HG03135 (cell line): ENCODE results near the gene OR51F2.
"Not testable (repeated sequence)": the region's sequence is repeated elsewhere in the genome, so short reads cannot be mapped to it uniquely, and the experiment has no call there.

Experiments used
- ATAC-seq: cut with Tn5 transposase; IDR thresholded peaks from one replicate; pipeline ENCODE4 v1.9.1; 2021; ENCODE audit warnings: mild to moderate bottlenecking, moderate library complexity; ENCODE audit not compliant: unreplicated experiment

The OR51F2 gene, protein sequence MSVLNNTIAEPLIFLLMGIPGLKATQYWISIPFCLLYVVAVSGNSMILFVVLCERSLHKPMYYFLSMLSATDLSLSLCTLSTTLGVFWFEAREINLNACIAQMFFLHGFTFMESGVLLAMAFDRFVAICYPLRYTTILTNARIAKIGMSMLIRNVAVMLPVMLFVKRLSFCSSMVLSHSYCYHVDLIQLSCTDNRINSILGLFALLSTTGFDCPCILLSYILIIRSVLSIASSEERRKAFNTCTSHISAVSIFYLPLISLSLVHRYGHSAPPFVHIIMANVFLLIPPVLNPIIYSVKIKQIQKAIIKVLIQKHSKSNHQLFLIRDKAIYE

GRCh38 chr11:4821021-4821420 is at the start of gene OR51F2:
Gene OR51F2, plus strand, starts transcription at chr11:4821321. Its CDS starts 101 bp downstream, at chr11:4821422.
- no peak for ATAC-seq

DNA sequence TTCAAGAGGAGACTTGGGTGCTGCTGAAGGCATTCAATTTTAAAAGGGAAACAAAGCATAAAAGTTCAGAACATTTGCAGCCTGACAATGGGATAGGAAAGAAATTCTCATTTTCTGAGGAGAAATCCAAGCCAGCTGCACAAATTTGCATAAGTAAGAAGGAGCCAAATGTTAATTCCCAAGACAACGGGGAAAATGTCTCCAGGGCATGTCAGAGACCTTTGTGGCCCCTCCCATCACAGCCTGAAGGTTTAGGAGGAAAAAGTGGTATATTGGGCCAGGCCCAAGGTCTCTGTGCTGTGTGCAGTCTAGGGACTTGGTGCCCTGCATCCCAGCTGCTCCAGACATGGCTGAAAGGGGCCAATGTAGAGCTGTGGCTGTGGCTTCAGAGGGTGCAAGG is 38.7 kb upstream of the OR51F2 start:
- no peak for ATAC-seq

GRCh38 chr11:4797206-4797605 is 23.9 kb upstream of the OR51F2 start:
- no peak for ATAC-seq

DNA sequence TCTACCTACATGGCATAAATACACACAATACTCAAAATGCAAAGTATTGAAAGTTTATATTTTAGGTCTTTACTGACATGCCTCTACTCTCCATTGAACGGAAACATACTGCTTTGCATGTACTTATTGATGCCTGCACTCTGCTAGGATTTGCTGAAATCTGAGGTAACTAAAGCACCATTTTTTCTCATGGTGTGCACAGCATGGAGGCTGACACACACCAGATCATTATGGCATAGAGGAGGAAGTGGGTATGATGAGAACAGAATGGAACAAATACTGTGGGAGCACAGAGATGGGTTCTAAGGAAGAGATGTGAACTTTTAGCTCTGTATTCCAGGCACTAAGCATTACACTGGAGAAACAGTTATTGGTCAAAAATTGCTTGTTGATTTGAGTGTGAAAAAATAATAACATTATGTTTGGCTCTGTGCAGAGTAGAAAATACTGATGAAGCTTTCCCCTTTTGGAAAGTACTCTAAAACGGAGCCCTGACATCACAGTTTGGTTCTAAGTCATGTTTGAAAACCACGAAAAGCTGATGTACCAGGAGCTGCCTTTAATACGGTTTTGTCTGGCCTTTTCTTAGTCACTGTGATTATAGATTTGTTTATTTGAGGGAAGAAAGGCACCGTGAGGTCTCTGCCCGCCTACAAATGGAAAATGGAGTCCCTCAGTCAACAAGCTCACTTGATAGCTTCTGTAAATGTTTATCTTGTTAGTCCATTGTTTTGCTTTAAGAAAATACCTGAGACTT is 22.5 kb upstream of the OR51F2 start:
- no peak for ATAC-seq

DNA sequence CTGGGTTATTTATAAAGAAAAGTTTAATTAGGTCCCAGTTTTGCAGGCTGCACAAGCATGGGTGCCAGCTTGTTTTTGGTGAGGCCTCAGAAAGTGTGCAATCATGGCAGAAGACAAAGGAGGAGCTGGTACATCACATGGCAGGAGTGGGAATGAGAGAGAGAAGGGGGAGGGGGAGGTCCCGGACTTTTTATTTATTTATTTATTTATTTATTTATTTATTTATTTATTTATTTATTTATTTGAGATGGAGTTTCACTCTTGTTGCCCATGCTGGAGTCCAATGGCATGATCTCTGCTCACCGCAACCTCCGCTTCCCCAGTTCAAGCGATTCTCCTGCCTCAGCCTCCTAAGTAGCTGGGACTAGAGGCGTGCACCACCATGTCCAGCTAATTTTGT is 19.8 kb upstream of the OR51F2 start:
- not testable (repeated sequence) for ATAC-seq

GRCh38 chr11:4804280-4804679 is 16.8 kb upstream of the OR51F2 start, which contains the start of gene OR52R1:
Gene OR52R1, minus strand, starts transcription at chr11:4804380. Its CDS starts 0 bp downstream, at chr11:4804380.
- ATAC-seq: no peak

- no peak for ATAC-seq
Observed at GRCh38 chr11:4808476-4808875, 12.6 kb upstream of the OR51F2 start.

DNA sequence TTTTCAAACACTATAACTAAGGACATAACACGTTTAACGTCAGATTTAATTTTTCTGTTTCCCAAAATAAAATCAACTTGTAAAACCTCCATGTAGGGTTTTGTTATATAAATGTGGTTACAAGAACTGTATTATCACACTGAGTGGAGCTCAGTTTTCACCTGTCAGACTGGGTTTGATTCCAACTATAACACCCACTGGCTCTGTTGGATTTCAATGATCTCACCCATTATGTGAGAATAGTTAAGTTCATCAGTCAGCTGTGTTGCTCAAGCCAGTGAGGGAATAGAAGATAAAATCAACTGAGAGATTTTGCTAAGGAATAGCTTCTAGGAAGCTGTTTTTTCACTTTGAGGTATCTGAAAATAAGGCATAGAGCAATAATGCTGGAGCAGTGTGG is 11.9 kb upstream of the OR51F2 start:
- ATAC-seq: no peak

DNA sequence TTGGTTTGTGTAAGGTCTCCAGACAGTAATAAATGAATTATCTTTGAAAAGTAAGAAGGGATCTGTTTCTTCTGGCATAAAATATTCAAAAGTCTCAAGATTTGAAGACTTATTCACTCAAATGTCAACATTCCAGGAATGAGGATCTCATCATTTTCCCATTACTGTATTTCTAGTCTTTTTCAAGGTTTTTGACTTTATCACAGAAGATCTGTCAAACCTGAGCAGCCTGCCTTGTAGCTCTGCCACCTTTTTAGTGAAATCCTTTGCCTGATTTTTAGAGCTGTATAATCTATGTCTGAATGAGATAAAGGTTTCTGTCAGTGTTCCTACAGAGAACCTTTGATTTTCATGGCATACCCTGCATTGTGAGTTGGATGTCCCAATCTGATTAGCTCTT is 4.0 kb downstream of the OR51F2 start:
- no peak for ATAC-seq

DNA sequence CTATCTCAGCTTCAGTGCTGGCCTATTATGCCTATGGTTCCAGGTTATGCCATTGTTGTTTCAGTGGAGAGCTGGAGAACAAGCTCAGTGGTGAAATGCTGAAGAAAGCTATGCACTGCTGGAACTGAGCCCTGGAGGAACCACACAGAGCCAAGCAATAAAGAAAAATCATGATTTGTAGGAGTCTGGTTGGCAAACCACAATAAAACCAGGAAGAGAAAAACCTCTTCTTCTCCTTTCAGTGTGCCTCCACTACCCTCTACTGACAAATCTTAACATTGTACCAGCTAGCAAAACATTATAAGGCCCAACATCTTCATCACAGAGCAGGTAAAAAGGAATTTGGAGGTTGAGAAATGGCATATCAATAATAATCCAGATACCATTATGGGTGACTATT is 5.3 kb downstream of the OR51F2 start:
- no peak for ATAC-seq

DNA sequence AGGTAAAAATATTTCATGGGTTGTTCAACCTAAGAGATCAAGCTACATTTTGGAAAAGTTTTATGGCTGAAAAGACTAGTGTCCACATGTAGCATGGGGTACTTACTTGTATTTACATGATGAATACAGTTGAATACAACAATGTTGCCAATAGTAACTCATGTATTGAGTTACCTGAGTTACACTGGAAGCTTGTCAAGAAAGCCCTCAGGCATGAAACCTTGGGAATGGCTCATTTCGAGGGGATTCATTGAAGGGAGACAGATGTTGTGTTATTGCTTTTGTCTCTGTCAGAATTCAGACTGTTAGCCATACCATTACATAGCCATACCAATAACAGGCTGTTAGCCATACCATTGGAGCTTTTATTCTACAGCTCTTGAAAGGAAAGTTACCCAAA is 9.2 kb downstream of the OR51F2 start:
- no peak for ATAC-seq

DNA sequence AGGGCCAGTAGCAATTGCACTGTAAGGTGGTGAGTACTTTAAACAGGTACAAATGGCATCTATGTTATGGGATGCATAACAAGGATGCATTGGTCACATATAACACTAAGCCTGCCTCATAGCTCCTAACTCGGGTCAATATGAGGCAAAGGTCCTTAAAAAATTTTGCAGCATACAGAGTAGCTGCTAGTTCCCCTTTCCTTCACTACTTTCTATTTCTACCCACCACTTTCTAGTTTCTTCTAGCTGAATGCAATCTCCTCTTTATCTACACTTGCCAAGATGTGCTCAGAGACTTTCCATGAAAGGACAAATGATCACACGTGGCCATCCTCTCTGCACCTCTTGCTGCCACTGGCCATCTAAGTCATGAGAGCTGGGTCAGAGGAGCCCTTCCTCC is 9.8 kb downstream of the OR51F2 start:
- ATAC-seq: no peak

- ATAC-seq: no peak
Observed at GRCh38 chr11:4839851-4840549, 18.9 kb downstream of the OR51F2 start.

- ATAC-seq: no peak
Observed at GRCh38 chr11:4848908-4849532, 27.9 kb downstream of the OR51F2 start, which contains the start of gene OR51S1. Gene OR51S1, minus strand, starts transcription at chr11:4849208. Its CDS starts 0 bp downstream, at chr11:4849208.

- no peak for ATAC-seq
Observed at GRCh38 chr11:4851033-4851432, 29.9 kb downstream of the OR51F2 start.

DNA sequence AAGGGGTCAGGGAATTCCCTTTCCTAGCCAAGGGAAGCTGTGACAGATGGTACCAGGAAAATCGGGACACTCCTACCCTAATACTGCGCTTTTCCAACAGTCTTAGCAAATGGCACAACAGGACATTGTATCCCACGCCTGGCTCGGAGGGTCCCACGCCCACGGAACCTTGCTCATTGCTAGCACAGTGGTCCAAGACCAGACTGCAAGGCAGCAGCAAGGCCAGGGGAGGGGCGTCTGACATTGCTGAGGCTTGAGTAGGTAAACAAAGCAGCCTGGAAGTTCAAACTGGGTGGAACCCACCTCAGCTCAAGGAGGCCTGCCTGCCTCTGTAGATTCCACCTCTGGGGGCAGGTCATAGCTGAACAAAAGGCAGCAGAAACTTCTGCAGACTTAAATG is 33.2 kb downstream of the OR51F2 start:
- not testable (repeated sequence) for ATAC-seq

GRCh38 chr11:4862447-4863236 is 41.5 kb downstream of the OR51F2 start:
- ATAC-seq: no peak

GRCh38 chr11:4863876-4864275 is 42.8 kb downstream of the OR51F2 start:
- ATAC-seq: no peak

GRCh38 chr11:4865855-4866254 is 44.7 kb downstream of the OR51F2 start:
- no peak for ATAC-seq
